ENCODE data around the gene CASZ1. TPM values are rescaled to one million over a fixed set of nuclear protein-coding genes. Genes with fewer than 3 reads are reported as not detected.

Gene CASZ1
- total RNA-seq, 2 experiments from 2014 or later = 11.0 to 11.5 TPM

DNA sequence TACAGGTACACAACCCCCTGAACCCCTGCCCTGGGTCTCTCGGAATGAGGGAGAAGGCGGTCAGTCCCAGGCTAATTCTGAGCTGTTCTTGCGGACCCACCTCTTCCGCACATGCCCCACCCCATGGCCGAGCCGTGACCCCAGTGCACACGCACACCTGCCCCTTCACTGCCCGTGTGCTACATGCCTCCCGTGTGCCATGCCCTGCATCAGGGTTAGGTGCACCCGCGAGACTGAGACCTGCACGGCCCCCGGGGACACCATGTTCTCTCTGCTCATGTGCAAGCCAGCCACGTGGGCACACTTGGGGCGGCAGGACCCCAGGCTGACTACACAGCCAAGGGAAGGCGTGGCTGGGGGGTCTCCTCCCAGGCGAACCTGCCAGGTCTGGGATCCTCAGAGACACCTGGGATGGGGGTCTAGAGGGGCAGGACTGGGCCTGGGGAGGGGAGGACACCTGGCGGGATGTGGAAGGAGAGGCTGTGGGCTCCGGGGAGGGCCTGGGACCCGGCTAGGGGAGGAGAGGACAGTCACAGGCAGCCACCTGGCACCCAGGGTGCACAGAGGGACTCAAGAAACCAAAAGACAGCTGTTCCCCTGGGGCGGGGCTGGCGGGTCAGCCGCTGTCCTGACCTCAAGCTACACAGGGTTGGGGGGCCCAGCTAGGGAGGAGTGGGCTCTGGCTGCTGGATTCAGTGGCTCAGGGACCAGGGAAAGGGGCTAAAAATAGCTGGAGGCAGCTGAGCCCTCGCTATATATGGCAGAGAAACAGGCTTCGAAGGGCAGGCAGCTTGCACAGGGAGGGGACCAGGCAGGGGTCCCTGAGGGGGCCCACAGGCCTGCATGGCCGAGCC is 133.4 kb downstream of the CASZ1 start:
- no peaks in the 10 kb centered on the region for H3K4me1 Mint-ChIP-seq
- no peak overlapping the region for H3K4me3 Mint-ChIP-seq
- no peaks in the 10 kb centered on the region for H3K27me3 Mint-ChIP-seq
- POLR2A ChIA-PET = no interaction called here
- no peak overlapping the region for H3K27ac Mint-ChIP-seq
- no peaks in the 10 kb centered on the region for H3K9me3 Mint-ChIP-seq
- no peak for ATAC-seq (ENCODE audit: low read depth)
- H3K36me3 Mint-ChIP-seq = no peaks in the 10 kb centered on the region
- DNase-seq = no peak

DNA sequence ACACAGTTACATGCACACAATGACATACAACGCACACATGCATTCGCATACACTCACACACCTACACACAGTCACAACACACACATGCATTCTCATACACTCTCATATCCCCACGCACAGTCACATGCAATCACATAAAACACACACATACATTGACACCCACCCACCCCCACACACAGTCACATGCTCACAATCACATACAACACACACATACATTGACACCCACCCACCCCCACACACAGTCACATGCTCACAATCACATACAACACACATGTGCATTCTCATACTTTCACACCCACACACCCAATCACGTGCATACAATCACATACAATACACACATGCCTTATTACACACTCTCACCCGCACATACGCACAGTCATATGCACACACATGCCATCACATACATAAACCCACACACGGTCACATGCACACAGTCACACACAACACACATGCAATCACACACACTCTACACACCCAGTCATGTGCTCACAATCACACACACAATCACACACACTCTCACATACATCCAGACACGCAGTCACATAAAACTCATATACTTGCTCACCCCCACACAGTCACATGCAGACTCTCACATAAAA is 134.3 kb downstream of the CASZ1 start:
- Mint-ChIP-seq H3K27me3 (no peaks in the 10 kb centered on the region), H3K27ac (no peak overlapping the region), H3K4me1 (no peaks in the 10 kb centered on the region), H3K4me3 (no peak overlapping the region), H3K36me3 (no peaks in the 10 kb centered on the region), H3K9me3 (no peaks in the 10 kb centered on the region)
- POLR2A ChIA-PET = no interaction called here
- DNase-seq = no peak
- ATAC-seq (ENCODE audit: low read depth) = no peak

DNA sequence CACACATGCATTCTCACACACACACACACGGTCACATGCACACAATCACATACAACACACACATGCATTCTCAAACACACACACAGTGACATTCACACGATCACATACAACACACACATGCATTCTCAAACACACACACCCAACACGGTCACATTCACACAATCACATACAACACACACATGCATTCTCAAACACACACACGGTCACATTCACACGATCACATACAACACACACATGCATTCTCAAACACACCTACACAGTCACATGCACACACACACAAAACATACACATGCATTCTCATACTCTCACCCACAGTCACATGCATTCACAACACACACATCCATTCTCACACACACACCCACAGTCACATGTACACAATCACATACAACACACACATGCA is 135.0 kb downstream of the CASZ1 start:
- ATAC-seq (ENCODE audit: low read depth) (no peak), DNase-seq (no peak)
- no peak overlapping the region for H3K4me3 Mint-ChIP-seq
- no peaks in the 10 kb centered on the region for H3K4me1 Mint-ChIP-seq
- H3K9me3 Mint-ChIP-seq = no peaks in the 10 kb centered on the region
- H3K27ac Mint-ChIP-seq = no peak overlapping the region
- no peaks in the 10 kb centered on the region for H3K27me3 Mint-ChIP-seq
- H3K36me3 Mint-ChIP-seq = no peaks in the 10 kb centered on the region
- POLR2A ChIA-PET = no interaction called here

DNA sequence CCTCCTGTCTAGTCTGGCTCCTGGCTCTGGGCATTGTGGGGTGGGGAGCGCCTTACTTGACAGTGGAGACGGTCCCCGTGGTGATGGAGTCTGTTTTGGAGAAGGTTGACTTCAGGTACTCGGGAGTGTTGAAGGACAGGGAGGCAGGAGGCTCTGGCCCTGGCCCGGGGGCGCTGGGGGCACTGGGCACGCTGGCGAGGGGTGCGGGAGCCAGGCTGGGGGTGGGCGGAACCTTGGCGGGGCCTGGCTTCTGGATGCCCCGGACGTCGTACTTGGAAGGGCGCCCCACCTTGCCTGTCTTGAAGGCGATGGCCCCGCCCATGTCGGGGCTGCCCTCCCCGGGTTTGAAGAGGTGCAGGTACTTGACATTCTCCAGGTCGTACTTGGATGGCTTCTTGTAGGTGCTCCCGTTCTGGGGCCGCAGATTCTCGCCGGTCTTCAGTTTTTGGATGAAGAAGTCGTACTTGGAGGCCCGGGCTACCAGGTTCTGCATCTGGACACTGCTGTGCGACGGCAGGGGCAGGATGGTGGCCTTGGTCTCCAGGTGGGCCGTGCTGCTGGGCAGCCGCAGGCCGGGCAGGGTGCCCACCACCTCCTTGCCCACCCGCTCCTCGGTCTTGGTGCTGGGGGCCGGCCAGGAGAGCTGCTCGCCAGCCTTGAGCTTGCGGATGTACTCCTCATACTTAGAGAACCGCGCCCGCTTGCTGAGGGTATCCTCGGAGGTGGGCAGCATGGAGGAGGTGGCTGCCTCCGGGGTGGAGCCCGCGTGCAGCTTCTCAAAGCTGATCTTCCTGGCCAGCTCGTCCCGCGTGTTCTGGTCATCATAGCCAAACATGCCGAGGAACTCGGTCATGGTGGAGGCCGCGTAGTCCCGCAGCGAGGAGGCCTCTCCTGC is 136.6 kb downstream of the CASZ1 start:
- no peak overlapping the region for H3K27ac Mint-ChIP-seq
- H3K4me1 Mint-ChIP-seq = no peaks in the 10 kb centered on the region
- no peak for DNase-seq
- POLR2A ChIA-PET = no interaction called here
- ATAC-seq (ENCODE audit: low read depth) = no peak
- H3K4me3 Mint-ChIP-seq = no peak overlapping the region
- H3K27me3 Mint-ChIP-seq = no peaks in the 10 kb centered on the region
- no peaks in the 10 kb centered on the region for H3K36me3 Mint-ChIP-seq
- no peaks in the 10 kb centered on the region for H3K9me3 Mint-ChIP-seq

DNA sequence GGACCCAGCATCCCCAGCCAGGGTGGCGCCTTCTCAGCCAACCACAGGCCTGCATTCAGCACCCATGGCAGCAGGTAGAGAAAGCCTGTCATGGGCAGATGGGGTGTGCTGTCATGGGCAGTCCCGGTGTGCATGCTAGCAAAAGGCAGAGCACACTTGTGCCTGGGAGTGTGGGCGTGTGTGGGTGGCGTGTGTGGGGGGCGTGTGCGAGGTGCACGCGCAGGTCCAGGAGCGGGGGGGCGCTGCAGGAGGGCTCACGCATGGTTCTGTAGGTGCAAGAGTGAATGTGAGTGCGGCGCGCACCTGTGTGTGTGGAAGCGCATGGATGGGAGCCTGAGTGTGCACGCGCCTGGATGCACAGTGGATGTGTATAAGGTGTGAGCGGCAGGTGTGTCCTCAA is 137.2 kb downstream of the CASZ1 start:
- Mint-ChIP-seq H3K27me3 (no peaks in the 10 kb centered on the region), H3K27ac (no peak overlapping the region), H3K9me3 (no peaks in the 10 kb centered on the region), H3K4me1 (no peaks in the 10 kb centered on the region), H3K36me3 (no peaks in the 10 kb centered on the region), H3K4me3 (no peak overlapping the region)
- ATAC-seq (ENCODE audit: low read depth) (no peak), DNase-seq (no peak)
- POLR2A ChIA-PET = no interaction called here

DNA sequence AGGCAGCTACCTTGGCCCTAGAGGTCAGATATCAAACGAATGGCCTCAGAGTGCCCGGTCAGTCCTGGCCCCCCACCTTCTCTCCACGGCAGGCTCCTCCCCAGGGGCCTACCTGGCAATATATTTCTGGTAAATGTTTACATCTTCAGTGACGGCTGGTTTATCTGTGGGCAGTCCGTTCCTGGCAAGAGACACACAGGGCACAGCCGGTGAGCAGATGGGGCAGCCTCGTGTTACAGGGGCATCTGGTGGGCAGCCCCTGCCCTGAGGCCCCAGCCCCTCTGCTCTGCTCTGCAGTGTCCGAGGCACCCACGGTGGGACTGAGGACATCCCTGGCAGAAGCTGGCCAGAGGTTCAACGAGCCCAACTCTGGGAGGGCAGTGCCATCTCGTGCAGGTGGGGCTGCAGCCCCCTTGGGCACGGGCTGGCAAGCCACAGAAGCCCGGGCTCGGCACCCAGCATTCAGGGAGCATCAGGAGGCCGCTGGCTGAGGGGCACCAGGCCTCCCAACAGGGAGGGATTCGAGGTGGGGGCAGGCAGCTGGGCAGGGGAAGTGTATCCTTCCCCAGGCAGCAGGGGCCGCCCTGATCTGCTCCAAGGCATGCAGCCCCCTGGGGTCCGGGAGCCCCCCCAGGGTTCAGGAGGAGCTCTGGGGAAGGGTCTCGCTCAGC is 137.9 kb downstream of the CASZ1 start:
- Mint-ChIP-seq H3K4me3 (no peak overlapping the region), H3K9me3 (no peaks in the 10 kb centered on the region), H3K36me3 (no peaks in the 10 kb centered on the region), H3K27me3 (no peaks in the 10 kb centered on the region), H3K27ac (no peak overlapping the region), H3K4me1 (no peaks in the 10 kb centered on the region)
- ATAC-seq (ENCODE audit: low read depth) (no peak), DNase-seq (no peak)
- POLR2A ChIA-PET = no interaction called here

DNA sequence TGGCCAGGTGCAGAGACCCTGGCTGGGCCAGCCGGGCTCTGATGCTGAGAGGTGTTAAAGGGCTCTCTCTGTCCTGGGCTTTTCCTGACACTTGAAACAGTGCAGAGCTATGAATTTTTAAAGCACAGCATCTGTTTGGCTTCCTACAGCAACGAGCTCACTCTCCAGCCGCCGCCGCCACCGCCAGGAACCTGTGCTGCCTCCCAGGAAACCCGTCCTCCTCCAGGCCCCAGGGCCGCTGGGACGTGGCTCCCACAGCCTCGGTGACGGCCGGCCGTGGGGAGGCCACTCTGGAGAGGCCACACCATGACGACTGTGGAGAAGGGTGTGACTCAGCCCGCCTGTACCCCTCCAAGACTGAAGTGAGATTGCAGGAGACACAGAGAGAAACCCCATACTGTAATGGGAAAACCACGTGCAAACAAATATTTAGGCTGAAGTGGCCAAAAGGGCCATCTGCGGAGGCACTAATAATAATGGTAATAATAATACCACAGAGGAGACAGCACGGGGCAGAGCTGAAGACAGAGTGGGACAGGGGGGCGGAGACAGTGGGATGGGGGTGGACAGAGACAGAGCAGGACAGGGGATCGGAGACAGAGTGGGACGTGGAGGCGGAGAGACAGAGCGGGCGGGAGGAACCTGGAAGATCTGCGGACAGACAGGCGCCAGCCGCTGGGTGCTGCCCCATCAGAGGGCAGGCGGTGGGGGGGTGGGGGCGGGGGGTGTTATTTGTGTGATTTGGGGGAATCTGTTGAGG is 139.2 kb downstream of the CASZ1 start:
- Mint-ChIP-seq H3K4me3 (no peak overlapping the region), H3K9me3 (no peaks in the 10 kb centered on the region), H3K36me3 (no peaks in the 10 kb centered on the region), H3K27ac (no peak overlapping the region), H3K27me3 (no peaks in the 10 kb centered on the region), H3K4me1 (no peaks in the 10 kb centered on the region)
- POLR2A ChIA-PET = no interaction called here
- ATAC-seq (ENCODE audit: low read depth) = no peak
- no peak for DNase-seq

DNA sequence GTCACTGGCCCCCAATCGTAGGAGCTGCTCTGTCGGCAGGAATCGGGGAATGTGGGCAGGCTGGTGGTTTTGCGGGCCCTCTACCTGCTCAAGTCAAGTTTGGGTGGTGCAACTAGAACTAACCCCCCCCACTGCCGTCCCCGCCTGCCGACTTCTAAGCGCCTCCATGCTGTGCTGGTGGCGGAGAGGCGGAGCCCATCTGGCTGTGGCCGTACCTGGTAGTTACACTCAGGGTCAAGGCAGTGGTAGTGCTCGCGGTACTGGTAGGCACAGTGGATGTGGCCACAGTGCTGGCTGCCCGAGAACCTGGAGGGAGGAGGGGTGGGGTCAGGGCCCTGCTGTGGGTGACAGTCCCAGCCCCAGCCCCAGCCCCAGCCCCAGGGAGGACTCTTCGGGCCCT is 140.0 kb downstream of the CASZ1 start:
- no peaks in the 10 kb centered on the region for H3K36me3 Mint-ChIP-seq
- no peaks in the 10 kb centered on the region for H3K9me3 Mint-ChIP-seq
- no peaks in the 10 kb centered on the region for H3K4me1 Mint-ChIP-seq
- H3K4me3 Mint-ChIP-seq = no peak overlapping the region
- DNase-seq (no peak), ATAC-seq (ENCODE audit: low read depth) (no peak)
- POLR2A ChIA-PET = no interaction called here
- no peaks in the 10 kb centered on the region for H3K27me3 Mint-ChIP-seq
- H3K27ac Mint-ChIP-seq = no peak overlapping the region

DNA sequence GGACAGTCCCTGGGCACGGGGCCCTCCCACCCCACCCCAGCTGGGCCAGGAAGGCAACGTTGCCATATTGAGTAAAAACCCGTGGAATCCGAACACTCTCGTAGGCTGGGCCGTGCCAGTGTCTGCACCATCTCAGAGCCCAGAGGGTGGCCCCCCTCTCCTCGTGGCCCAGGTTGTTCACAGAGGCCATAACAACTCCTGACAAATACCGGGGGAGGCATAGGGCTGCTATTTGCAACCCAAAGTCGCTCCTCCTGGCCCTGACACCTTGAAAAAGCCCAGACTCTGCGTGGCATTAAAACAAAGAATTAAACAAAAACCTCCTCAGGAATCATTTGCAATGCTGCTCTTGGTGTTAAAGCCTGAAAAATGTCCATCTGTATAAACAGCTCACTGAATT is 141.4 kb downstream of the CASZ1 start:
- POLR2A ChIA-PET = no interaction called here
- Mint-ChIP-seq H3K27me3 (no peaks in the 10 kb centered on the region), H3K4me3 (no peak overlapping the region), H3K36me3 (no peaks in the 10 kb centered on the region), H3K9me3 (no peaks in the 10 kb centered on the region), H3K4me1 (no peaks in the 10 kb centered on the region), H3K27ac (no peak overlapping the region)
- no peak for DNase-seq
- no peak for ATAC-seq (ENCODE audit: low read depth)

DNA sequence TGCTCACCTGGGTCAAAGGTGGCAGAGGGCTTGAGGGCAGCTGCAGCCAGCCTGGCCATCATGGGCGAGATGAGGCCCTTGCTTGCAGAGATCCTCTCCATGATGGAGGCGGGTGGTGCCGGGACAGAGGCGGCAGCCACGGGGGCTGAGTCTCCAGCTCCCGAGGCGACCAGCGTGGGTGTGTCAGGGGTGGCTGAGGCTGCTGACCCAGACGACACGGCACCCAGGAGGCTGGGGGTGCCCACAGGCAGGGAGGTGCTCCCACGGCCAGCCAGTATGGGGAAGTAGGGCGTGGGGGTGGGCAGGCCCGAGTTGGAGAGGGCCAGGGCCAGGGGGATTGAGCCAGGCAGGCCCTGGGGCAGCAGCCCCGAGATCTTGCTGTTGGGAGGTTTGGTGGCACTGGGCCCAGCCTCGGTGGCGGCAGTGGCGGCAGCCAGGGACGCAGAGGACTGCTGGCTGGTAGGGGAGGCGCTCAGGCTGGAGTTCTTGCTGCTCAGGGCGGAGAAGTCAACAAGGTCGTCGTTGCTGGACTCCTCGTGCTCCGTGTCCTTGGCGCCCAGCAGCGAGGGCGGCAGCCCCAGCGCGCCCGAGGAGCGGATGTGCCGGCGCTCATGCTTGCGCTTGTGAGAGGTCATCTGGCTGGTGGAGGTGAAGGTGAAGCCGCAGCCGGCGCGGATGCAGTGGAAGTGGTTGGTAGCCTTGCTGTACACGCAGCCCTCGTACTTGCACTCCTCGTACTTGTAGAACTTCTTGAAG is 142.9 kb downstream of the CASZ1 start:
- Mint-ChIP-seq H3K27me3 (no peaks in the 10 kb centered on the region), H3K4me1 (no peaks in the 10 kb centered on the region), H3K4me3 (no peak overlapping the region), H3K36me3 (no peaks in the 10 kb centered on the region), H3K9me3 (no peaks in the 10 kb centered on the region), H3K27ac (no peak overlapping the region)
- DNase-seq = no peak
- no peak for ATAC-seq (ENCODE audit: low read depth)
- POLR2A ChIA-PET = no interaction called here

DNA sequence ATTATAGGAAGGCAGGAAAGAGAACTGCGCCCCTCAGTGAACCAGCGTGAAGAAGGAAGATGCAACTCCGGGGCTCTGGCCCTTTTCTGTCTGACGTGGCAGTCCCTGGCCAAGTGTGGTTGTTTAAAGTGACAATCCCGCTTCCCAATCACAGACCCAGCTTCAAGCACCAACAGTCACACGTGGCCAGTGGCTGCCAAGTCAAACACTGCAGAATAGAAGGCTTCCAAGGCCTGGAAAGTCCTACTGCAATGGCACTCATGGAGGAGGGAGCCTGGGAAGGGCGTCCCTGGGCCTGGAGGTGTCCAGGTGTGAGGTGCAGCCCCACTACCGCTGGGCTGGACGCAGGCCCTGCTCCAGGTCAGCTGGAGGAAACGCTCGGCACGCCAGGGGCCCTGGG is 143.8 kb downstream of the CASZ1 start:
- Mint-ChIP-seq H3K27ac (no peak overlapping the region), H3K36me3 (no peaks in the 10 kb centered on the region)

DNA sequence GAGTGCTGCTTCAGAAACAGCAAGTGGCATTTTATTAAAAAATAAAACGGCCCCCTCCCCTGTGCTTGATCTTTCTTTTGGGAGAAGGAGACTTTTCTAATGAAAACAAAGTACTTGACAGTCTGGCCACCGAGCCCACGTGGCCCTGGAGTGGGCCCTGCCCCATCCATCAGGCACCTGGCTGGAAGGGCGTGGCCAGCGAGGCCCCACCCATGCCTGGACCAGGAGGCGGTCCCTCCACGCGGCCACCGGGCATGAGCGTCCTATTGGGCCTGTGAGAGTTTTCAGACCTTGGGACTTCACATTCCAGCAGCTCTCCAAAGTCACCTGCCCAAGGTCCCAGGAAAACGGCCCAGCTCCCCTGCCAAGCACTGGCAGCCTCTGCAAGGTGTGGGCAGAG is 144.7 kb downstream of the CASZ1 start:
- POLR2A ChIA-PET = no interaction called here
- DNase-seq = no peak

More for the DNA sequence above, 143.8 kb downstream of the CASZ1 start:
- Mint-ChIP-seq H3K4me1 (no peaks in the 10 kb centered on the region), H3K27me3 (no peaks in the 10 kb centered on the region), H3K9me3 (no peaks in the 10 kb centered on the region), H3K4me3 (no peak overlapping the region)
- ATAC-seq (ENCODE audit: low read depth) (no peak), DNase-seq (no peak)
- POLR2A ChIA-PET = no interaction called here

More for the DNA sequence above, 144.7 kb downstream of the CASZ1 start:
- H3K4me1 Mint-ChIP-seq = no peaks in the 10 kb centered on the region
- no peaks in the 10 kb centered on the region for H3K9me3 Mint-ChIP-seq
- H3K27me3 Mint-ChIP-seq = no peaks in the 10 kb centered on the region
- H3K4me3 Mint-ChIP-seq = no peak overlapping the region
- H3K27ac Mint-ChIP-seq = no peak overlapping the region
- H3K36me3 Mint-ChIP-seq = no peaks in the 10 kb centered on the region
- ATAC-seq (ENCODE audit: low read depth) = no peak
